ENCODE results near the gene RNF13.
"Not testable (repeated sequence)": the region's sequence is repeated elsewhere in the genome, so short reads cannot be mapped to it uniquely, and the experiment has no call there.

The RNF13 gene

GRCh38 chr3:149877668-149878067 lies 64.7 kb downstream of the RNF13 start:
- TF ChIP-seq CTCF (conservative IDR thresholded peaks at IDR 0.05; ENCODE audit: low read depth, low read length): no peak
- no peak for DNase-seq (ENCODE audit: low read depth)
- no peak overlapping the region for H3K4me3 ChIP-seq (ENCODE audit: low read depth, low read length)

GRCh38 chr3:149879872-149880271 lies 66.9 kb downstream of the RNF13 start:
- peak; percentile 74 for TF ChIP-seq CTCF (conservative IDR thresholded peaks at IDR 0.05; ENCODE audit: low read depth, low read length)
- DNase-seq (ENCODE audit: low read depth): peak; percentile 86
- no peak overlapping the region for H3K4me3 ChIP-seq (ENCODE audit: low read depth, low read length)

- no peak for TF ChIP-seq CTCF (conservative IDR thresholded peaks at IDR 0.05; ENCODE audit: low read depth, low read length)
- DNase-seq (ENCODE audit: low read depth): no peak
- no peak overlapping the region for H3K4me3 ChIP-seq (ENCODE audit: low read depth, low read length)
Measured at GRCh38 chr3:149881879-149882278, 68.9 kb downstream of the RNF13 start.

GRCh38 chr3:149883134-149883533 lies 70.1 kb downstream of the RNF13 start:
- no peak for DNase-seq (ENCODE audit: low read depth)
- no peak overlapping the region for H3K4me3 ChIP-seq (ENCODE audit: low read depth, low read length)
- TF ChIP-seq CTCF (conservative IDR thresholded peaks at IDR 0.05; ENCODE audit: low read depth, low read length): no peak

- not testable (repeated sequence) for H3K4me3 ChIP-seq (ENCODE audit: low read depth, low read length); DNase-seq (ENCODE audit: low read depth)
Measured at GRCh38 chr3:149883860-149884259, 70.8 kb downstream of the RNF13 start.

- DNase-seq (ENCODE audit: low read depth); H3K4me3 ChIP-seq (ENCODE audit: low read depth, low read length): not testable (repeated sequence)
Measured at GRCh38 chr3:149884848-149885247, 71.8 kb downstream of the RNF13 start.

GRCh38 chr3:149886957-149887356 lies 73.9 kb downstream of the RNF13 start:
- no peak for DNase-seq (ENCODE audit: low read depth)

GRCh38 chr3:149891621-149892020 lies 78.6 kb downstream of the RNF13 start:
- DNase-seq (ENCODE audit: low read depth): no peak
- H3K4me3 ChIP-seq (ENCODE audit: low read depth, low read length): no peak overlapping the region
- no peak for TF ChIP-seq CTCF (conservative IDR thresholded peaks at IDR 0.05; ENCODE audit: low read depth, low read length)

More at GRCh38 chr3:149886957-149887356, 73.9 kb downstream of the RNF13 start:
- no peak overlapping the region for H3K4me3 ChIP-seq (ENCODE audit: low read depth, low read length)
- no peak for TF ChIP-seq CTCF (conservative IDR thresholded peaks at IDR 0.05; ENCODE audit: low read depth, low read length)

Data from choroid plexus epithelial cell (primary cell).